GM18498 (cell line): ENCODE data around the gene IFT88.

Experiments
- ATAC-seq: cut with Tn5 transposase; IDR thresholded peaks from one replicate; pipeline ENCODE4 v1.9.1; 2021; ENCODE audit warnings: mild to moderate bottlenecking, moderate library complexity; ENCODE audit not compliant: unreplicated experiment

Gene IFT88

GRCh38 chr13:20561741-20562140 lies 5.2 kb upstream of the IFT88 start:
- no peak for ATAC-seq

GRCh38 chr13:20565115-20565736 lies 1.7 kb upstream of the IFT88 start:
- no peak for ATAC-seq

GRCh38 chr13:20566468-20566897 lies 474 bp upstream of the IFT88 start:
- no peak for ATAC-seq

- ATAC-seq: no peak
Observed at GRCh38 chr13:20567881-20568528, 1.0 kb downstream of the IFT88 start.

GRCh38 chr13:20570517-20570916 lies 3.6 kb downstream of the IFT88 start:
- no peak for ATAC-seq

- ATAC-seq: no peak
Observed at GRCh38 chr13:20571676-20572075, 4.7 kb downstream of the IFT88 start.

GRCh38 chr13:20573186-20573585 lies 6.2 kb downstream of the IFT88 start:
- ATAC-seq: no peak

GRCh38 chr13:20573636-20574035 lies 6.7 kb downstream of the IFT88 start:
- ATAC-seq: no peak

GRCh38 chr13:20579191-20579590 lies 12.2 kb downstream of the IFT88 start:
- ATAC-seq: no peak

GRCh38 chr13:20580257-20580656 lies 13.3 kb downstream of the IFT88 start:
- no peak for ATAC-seq

- ATAC-seq: no peak
Observed at GRCh38 chr13:20582026-20582425, 15.1 kb downstream of the IFT88 start.

GRCh38 chr13:20583803-20584293 lies 16.9 kb downstream of the IFT88 start:
- ATAC-seq: no peak

GRCh38 chr13:20585371-20585770 lies 18.4 kb downstream of the IFT88 start:
- no peak for ATAC-seq

GRCh38 chr13:20588529-20589110 lies 21.7 kb downstream of the IFT88 start:
- no peak for ATAC-seq

GRCh38 chr13:20590561-20590960 lies 23.6 kb downstream of the IFT88 start:
- no peak for ATAC-seq

GRCh38 chr13:20592606-20593005 lies 25.6 kb downstream of the IFT88 start:
- ATAC-seq: no peak

GRCh38 chr13:20594280-20594679 lies 27.3 kb downstream of the IFT88 start:
- ATAC-seq: no peak

- no peak for ATAC-seq
Observed at GRCh38 chr13:20607015-20607414, 40.1 kb downstream of the IFT88 start.

GRCh38 chr13:20608438-20609020 lies 41.6 kb downstream of the IFT88 start:
- no peak for ATAC-seq

GRCh38 chr13:20609145-20609544 lies 42.2 kb downstream of the IFT88 start:
- no peak for ATAC-seq

- ATAC-seq: no peak
Observed at GRCh38 chr13:20610006-20610405, 43.0 kb downstream of the IFT88 start.
